Breast epithelium (tissue), 3 donors: ENCODE results near the gene MRO.
"Not testable (repeated sequence)": the region's sequence is repeated elsewhere in the genome, so short reads cannot be mapped to it uniquely, and the experiment has no call there.

Experiments
- CTCF ChIP-seq, 3 donors: fragments of 450-650 bp; IDR thresholded peaks; one replicate each; pipeline ENCODE4 v1.5.1; 2016 to 2017; ENCODE audit warnings: antibody characterized with exemption in 3 of 3, mild to moderate bottlenecking in 3 of 3, moderate library complexity in 3 of 3
- POLR2AphosphoS5 ChIP-seq, 3 donors: sonication (generic); formaldehyde crosslinking; IDR thresholded peaks; one replicate each; pipeline ENCODE4 v1.6.1; 2017; ENCODE audit warnings: antibody characterized with exemption in 3 of 3

- TF ChIP-seq POLR2AphosphoS5, CTCF (IDR thresholded peaks at IDR 0.05): not testable (repeated sequence)
Observed at GRCh38 chr18:50779021-50779420, 40.8 kb downstream of the MRO start.
